ENCODE data around the gene HOXD13.

DNA sequence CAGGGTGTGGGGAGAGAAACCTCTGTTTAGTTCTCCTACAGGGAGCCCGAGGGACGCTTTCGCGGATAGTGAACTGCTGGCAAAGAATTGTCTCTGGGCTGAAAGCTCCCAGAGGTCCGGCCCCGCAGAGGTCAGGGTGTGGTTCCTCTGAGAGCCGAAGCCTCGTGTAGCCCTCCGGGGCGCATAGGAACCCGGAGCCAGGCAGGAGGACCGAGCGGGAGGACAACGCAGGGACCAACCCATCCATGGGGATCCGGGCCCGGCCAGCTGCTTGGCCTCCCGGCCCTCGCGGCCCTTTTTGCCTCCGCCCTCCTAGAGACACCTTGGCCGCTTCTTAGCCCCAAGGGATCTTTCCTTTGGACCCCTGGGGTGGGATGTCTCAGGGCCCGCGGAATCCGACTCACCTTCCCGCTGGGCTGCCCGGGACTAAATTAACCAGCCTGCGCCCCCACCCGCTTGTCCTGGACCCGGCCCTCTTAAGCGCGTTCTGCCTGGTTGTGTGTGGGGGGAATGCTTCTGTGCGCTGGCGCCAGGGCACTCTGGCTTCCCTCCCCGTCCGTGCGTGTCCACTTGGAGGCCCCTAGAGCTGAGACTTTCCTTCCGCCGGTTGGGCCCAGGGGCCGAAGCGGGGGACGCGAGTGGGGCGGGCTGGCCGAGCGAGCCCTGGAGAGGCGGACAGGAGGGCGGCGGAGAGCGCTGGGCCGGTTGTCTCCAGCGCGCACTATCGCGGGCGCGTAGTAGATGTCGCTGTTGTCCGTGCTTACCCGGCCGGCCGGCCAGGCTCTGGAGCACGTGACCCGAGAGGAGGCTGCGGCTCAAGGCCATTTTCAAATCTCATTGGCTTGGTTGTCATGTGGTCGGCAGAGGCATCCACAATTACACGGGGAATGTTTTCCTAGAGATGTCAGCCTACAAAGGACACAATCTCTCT lies 23.6 kb downstream of the HOXD13 start, which contains the start of gene HOXD10:
- TF ChIP-seq, protein P1, sequence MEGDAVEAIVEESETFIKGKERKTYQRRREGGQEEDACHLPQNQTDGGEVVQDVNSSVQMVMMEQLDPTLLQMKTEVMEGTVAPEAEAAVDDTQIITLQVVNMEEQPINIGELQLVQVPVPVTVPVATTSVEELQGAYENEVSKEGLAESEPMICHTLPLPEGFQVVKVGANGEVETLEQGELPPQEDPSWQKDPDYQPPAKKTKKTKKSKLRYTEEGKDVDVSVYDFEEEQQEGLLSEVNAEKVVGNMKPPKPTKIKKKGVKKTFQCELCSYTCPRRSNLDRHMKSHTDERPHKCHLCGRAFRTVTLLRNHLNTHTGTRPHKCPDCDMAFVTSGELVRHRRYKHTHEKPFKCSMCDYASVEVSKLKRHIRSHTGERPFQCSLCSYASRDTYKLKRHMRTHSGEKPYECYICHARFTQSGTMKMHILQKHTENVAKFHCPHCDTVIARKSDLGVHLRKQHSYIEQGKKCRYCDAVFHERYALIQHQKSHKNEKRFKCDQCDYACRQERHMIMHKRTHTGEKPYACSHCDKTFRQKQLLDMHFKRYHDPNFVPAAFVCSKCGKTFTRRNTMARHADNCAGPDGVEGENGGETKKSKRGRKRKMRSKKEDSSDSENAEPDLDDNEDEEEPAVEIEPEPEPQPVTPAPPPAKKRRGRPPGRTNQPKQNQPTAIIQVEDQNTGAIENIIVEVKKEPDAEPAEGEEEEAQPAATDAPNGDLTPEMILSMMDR (IDR thresholded peaks at IDR 0.05; ENCODE audit: insufficient read depth, low read length, poor library complexity, severe bottlenecking): no peak
- TF ChIP-seq EZH2phosphoT487 (conservative IDR thresholded peaks at IDR 0.05; ENCODE audit: low read length): no peak
